CD4-positive, alpha-beta T cell (primary cell): Measurements from ENCODE around the gene SCAF1. TPM values are rescaled to one million over a fixed set of nuclear protein-coding genes. Genes with fewer than 3 reads are reported as not detected.

Experiments used
- ATAC-seq: fragments of 200-7000 bp; cut with Tn5 transposase; one replicate; pipeline ENCODE4 v1.10.0; 2022; ENCODE audit warnings: mild to moderate bottlenecking; ENCODE audit not compliant: poor library complexity
- CTCF ChIA-PET: fragments of 350-600 bp; sonication (Branson Sonifier 250); formaldehyde crosslinking; loops from one replicate; lab custom pipeline; 2021; ENCODE audit warnings: antibody characterized with exemption, inconsistent platforms; lab: Charles Lee
- POLR2A ChIA-PET: fragments of 350-600 bp; sonication (Branson Sonifier 250); formaldehyde crosslinking; loops from one replicate; lab custom pipeline; 2021; ENCODE audit warnings: antibody characterized with exemption, inconsistent platforms; lab: Charles Lee
- DNase-seq, 14 experiments: peaks; one replicate each; pipeline ENCODE4 v3.0.0-alpha.2; 2013 to 2020; ENCODE audit warnings: mixed read lengths in 2 of 14
- H3K27ac ChIP-seq, 2 donors: one replicate each; pipeline versions ENCODE4 v1.5.1 to v1.7.0; 2013; ENCODE audit warnings: low read length in 2 of 2, low read depth in 1 of 2, mild to moderate bottlenecking in 1 of 2
- H3K27me3 ChIP-seq, 2 experiments: 1 replicate in 1 of 2; 2 replicates in 1 of 2; pipeline versions ENCODE4 v1.6.1 to v1.7.0; 2013; ENCODE audit warnings: low read length in 2 of 2, control low read depth in 1 of 2, mild to moderate bottlenecking in 1 of 2, moderate library complexity in 1 of 2; ENCODE audit not compliant: insufficient read depth in 2 of 2, control insufficient read depth in 1 of 2
- H3K36me3 ChIP-seq: one replicate; pipeline ENCODE4 v1.6.1; 2013; ENCODE audit warnings: low read length, control low read depth; ENCODE audit not compliant: insufficient read depth
- H3K4me1 ChIP-seq: one replicate; pipeline ENCODE4 v1.6.1; 2013; ENCODE audit warnings: low read length, control low read depth; ENCODE audit not compliant: insufficient read depth
- H3K4me3 ChIP-seq: one replicate; pipeline ENCODE4 v1.5.1; 2013; ENCODE audit warnings: mild to moderate bottlenecking, low read length, moderate library complexity
- H3K9me3 ChIP-seq, 2 experiments: 1 replicate in 1 of 2; 2 replicates in 1 of 2; pipeline versions ENCODE4 v1.6.1 to v1.7.0; 2013; ENCODE audit warnings: low read length in 2 of 2, mild to moderate bottlenecking in 2 of 2, control low read depth in 1 of 2, moderate library complexity in 1 of 2; ENCODE audit not compliant: control insufficient read depth in 1 of 2, insufficient read depth in 1 of 2
- H3K27ac Mint-ChIP-seq: one replicate; pipeline ENCODE4 v1.8.0; 2020; ENCODE audit warnings: mixed read lengths
- H3K27me3 Mint-ChIP-seq: one replicate; pipeline ENCODE4 v1.8.0; 2021; ENCODE audit warnings: mixed read lengths
- H3K36me3 Mint-ChIP-seq: one replicate; pipeline ENCODE4 v1.8.0; 2021; ENCODE audit warnings: low read depth, mixed read lengths
- H3K4me1 Mint-ChIP-seq: one replicate; pipeline ENCODE4 v1.8.0; 2021; ENCODE audit warnings: low read depth, mixed read lengths
- H3K4me3 Mint-ChIP-seq: one replicate; pipeline ENCODE4 v1.8.0; 2020; ENCODE audit warnings: mild to moderate bottlenecking, mixed read lengths
- H3K9me3 Mint-ChIP-seq: one replicate; pipeline ENCODE4 v1.8.0; 2020; ENCODE audit warnings: mixed read lengths
- intact Hi-C, 2 experiments: fragments of 100-400 bp; cut with DNase I in 1 of 2; cut with micrococcal nuclease in 1 of 2; formaldehyde crosslinking; loops; one replicate each; pipeline versions ENCODE4 v1.15.1 to v1.9.0; 2023 to 2025; cut with DNase I, micrococcal nuclease
- total RNA-seq, 174 experiments: library from RNA in 2 of 174; stranded (reverse) in 2 of 174; gene quantifications; one replicate each; pipeline ENCODE4 v1.2.3 and lab custom pipeline; 2021 to 2026
- TF ChIP-seq, protein P1 (sequence below): fragments of 200-600 bp; IDR thresholded peaks from one replicate; pipeline ENCODE4 v1.8.0; 2022; ENCODE audit warnings: antibody characterized with exemption, mild to moderate bottlenecking

Gene SCAF1
- total RNA-seq, 2 experiments from 2014 or later, result 30.6 to 34.8 TPM

DNA sequence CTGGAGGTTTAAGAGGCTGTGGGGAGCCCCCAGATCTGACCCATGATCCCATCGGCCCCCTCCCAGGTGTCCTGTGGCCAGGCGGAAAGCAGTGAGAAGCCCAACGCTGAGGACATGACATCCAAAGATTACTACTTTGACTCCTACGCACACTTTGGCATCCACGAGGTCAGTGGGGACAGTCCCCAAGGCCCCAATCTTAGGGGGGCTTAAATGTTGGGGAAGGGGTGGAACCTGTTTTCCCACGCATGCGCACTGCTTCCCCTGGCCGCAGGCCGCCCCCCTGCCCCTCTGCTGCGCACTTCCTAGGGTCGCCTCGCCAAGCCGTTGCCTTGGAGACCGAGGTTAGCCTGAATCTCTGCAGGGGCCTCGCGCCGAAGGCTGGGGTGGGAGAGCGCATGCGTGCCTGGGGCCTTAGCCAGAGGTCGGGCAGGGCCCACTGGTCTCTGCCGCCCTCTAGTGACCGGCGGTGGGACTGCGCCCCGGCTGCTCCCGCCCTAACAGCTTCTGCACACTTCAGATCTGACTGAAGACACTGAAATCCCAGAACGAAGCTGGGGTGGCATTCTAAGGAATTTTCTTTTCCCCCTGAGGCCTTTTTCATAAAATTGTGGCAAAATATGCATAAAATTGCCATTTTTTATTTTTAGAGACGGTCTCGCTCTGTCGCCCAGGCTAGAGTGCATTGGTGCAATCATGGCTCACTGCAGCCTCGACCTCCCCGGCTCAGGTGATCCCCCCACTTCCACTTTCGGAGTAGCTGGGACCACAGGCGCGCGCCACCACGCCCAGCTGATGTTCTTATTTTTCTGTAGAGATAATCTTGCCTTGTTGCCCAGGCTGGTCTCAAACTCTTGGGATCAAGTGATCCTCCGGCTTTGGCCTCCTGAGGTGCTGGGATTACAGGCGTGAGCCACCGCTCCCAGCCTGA, 38.7 kb downstream of the SCAF1 start:
- no peaks in the 10 kb centered on the region for H3K9me3 Mint-ChIP-seq
- no peaks in the 10 kb centered on the region for H3K9me3 ChIP-seq
- H3K4me1 Mint-ChIP-seq, result peaks cover 38% of the 10 kb centered on the region
- peak overlapping the region; percentile 53 for H3K27ac Mint-ChIP-seq
- peaks cover 68% of the 10 kb centered on the region for H3K36me3 Mint-ChIP-seq
- TF ChIP-seq, protein P1, sequence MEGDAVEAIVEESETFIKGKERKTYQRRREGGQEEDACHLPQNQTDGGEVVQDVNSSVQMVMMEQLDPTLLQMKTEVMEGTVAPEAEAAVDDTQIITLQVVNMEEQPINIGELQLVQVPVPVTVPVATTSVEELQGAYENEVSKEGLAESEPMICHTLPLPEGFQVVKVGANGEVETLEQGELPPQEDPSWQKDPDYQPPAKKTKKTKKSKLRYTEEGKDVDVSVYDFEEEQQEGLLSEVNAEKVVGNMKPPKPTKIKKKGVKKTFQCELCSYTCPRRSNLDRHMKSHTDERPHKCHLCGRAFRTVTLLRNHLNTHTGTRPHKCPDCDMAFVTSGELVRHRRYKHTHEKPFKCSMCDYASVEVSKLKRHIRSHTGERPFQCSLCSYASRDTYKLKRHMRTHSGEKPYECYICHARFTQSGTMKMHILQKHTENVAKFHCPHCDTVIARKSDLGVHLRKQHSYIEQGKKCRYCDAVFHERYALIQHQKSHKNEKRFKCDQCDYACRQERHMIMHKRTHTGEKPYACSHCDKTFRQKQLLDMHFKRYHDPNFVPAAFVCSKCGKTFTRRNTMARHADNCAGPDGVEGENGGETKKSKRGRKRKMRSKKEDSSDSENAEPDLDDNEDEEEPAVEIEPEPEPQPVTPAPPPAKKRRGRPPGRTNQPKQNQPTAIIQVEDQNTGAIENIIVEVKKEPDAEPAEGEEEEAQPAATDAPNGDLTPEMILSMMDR, result peak; percentile 98
- peak overlapping the region; percentile 13 to 35 for H3K27ac ChIP-seq
- no peaks in the 10 kb centered on the region for H3K27me3 ChIP-seq
- CTCF ChIA-PET, result interaction anchor here (0.6 to 1.6 kb wide), 19 partner anchors 9 to 892 kb away, joined by 3 to 7 read pairs (median 4); partner anchors contain the start of genes BCL2L12, CPT1C, IRF3 and PRR12
- H3K27me3 Mint-ChIP-seq, result no peaks in the 10 kb centered on the region
- H3K4me3 ChIP-seq, result no peak overlapping the region
- POLR2A ChIA-PET, result interaction anchor here (0.6 to 1.6 kb wide), 6 partner anchors 9 to 212 kb away, joined by 3 to 7 read pairs (median 3); partner anchors contain the start of genes ADM5 and RPS11
- intact Hi-C loops, result loop anchor here (1.0 to 2.0 kb wide), 6 partner anchors 38 to 454 kb away; no protein-coding TSS in a partner anchor
- peak overlapping the region; percentile 57 for H3K4me3 Mint-ChIP-seq
- peaks cover 52% of the 10 kb centered on the region for H3K4me1 ChIP-seq
- DNase-seq (peak; percentile 88 to 97 (median 95)), ATAC-seq (peak; percentile 18)
- H3K36me3 ChIP-seq, result peaks cover 53% of the 10 kb centered on the region

DNA sequence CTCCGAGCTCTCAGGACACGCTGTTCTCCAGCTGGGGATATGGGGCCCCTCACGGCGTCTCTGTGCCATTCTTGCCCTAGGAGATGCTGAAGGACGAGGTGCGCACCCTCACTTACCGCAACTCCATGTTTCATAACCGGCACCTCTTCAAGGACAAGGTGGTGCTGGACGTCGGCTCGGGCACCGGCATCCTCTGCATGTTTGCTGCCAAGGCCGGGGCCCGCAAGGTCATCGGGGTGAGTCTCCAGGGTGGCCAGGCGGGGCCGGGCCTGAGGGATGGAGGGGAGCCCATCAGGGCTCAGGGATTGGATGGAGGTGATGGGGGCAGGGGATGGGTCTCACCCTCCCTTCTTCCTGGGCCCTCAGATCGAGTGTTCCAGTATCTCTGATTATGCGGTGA, 39.8 kb downstream of the SCAF1 start:
- no peak for ATAC-seq
- intact Hi-C loops, result loop anchor here in 1 of 2 experiments (2.0 kb wide), 1 partner anchor 453 kb away; no protein-coding TSS in a partner anchor
- H3K36me3 ChIP-seq, result peaks cover 60% of the 10 kb centered on the region
- no peaks in the 10 kb centered on the region for H3K27me3 ChIP-seq
- no peak overlapping the region for H3K4me3 ChIP-seq
- no peak overlapping the region for H3K27ac ChIP-seq
- peaks cover 69% of the 10 kb centered on the region for H3K36me3 Mint-ChIP-seq
- TF ChIP-seq, protein P1, result no peak
- ChIA-PET POLR2A (interaction anchor here (1.1 kb wide), 1 partner anchor 179 kb away, joined by 3 read pairs; no protein-coding TSS in a partner anchor), CTCF (interaction anchor here (1.4 to 1.6 kb wide), 3 partner anchors 111 to 290 kb away, joined by 4 to 6 read pairs (median 4); no protein-coding TSS in a partner anchor)
- H3K9me3 Mint-ChIP-seq, result no peaks in the 10 kb centered on the region
- DNase-seq, result peak in 1 of 14 experiments; percentile 44
- peaks cover 27% of the 10 kb centered on the region for H3K4me1 Mint-ChIP-seq
- H3K4me1 ChIP-seq, result peaks cover 43% of the 10 kb centered on the region
- H3K9me3 ChIP-seq, result no peaks in the 10 kb centered on the region
- no peaks in the 10 kb centered on the region for H3K27me3 Mint-ChIP-seq
- H3K4me3 Mint-ChIP-seq, result no peak overlapping the region
- no peak overlapping the region for H3K27ac Mint-ChIP-seq

DNA sequence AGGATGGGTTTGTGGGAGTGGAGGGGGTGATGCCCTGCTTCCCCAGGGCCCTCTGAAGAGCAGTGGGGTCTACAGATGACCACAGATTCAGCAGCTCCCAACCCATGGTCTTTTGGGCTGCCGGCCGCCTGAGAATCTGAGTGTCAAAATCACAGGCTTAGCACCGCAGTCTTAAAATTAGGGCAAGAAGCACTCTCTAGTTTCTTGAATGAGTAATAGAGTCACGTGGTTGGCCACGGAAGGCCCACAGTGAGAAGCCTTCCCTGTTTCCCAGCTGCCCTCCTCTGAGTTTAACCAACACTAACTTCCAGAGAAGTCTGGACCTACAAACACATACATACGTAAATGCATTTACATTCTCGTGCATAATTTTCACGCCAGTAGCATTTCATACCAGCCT, 40.3 kb downstream of the SCAF1 start:
- H3K9me3 ChIP-seq, result no peaks in the 10 kb centered on the region
- intact Hi-C loops, result no loop called here
- H3K4me1 ChIP-seq, result peaks cover 43% of the 10 kb centered on the region
- CTCF ChIA-PET, result no interaction called here
- POLR2A ChIA-PET, result no interaction called here
- no peaks in the 10 kb centered on the region for H3K27me3 ChIP-seq
- peaks cover 23% of the 10 kb centered on the region for H3K4me1 Mint-ChIP-seq
- peaks cover 64% of the 10 kb centered on the region for H3K36me3 Mint-ChIP-seq
- H3K27ac Mint-ChIP-seq, result no peak overlapping the region
- no peaks in the 10 kb centered on the region for H3K9me3 Mint-ChIP-seq
- peaks cover 60% of the 10 kb centered on the region for H3K36me3 ChIP-seq
- H3K4me3 ChIP-seq, result no peak overlapping the region
- no peak overlapping the region for H3K27ac ChIP-seq
- no peak for ATAC-seq
- TF ChIP-seq, protein P1, result no peak
- DNase-seq, result peak in 1 of 14 experiments; percentile 40
- no peaks in the 10 kb centered on the region for H3K27me3 Mint-ChIP-seq
- H3K4me3 Mint-ChIP-seq, result no peak overlapping the region
